ENCODE data around the gene CCDC159. TPM values are rescaled to one million over a fixed set of nuclear protein-coding genes. Genes with fewer than 3 reads are reported as not detected.
"Not testable (repeated sequence)": the region's sequence is repeated elsewhere in the genome, so short reads cannot be mapped to it uniquely, and the experiment has no call there.

CCDC159 gene
- total RNA-seq, 4 donors from 2014 or later: 1.2 to 46.2 (median 16.4) TPM

- intact Hi-C loops (cut with DNase I; ENCODE audit: low total_unique reads): no loop called here
- no peaks in the 10 kb centered on the region for H3K27me3 ChIP-seq
- no peak for DNase-seq
- TF ChIP-seq POLR2A (IDR thresholded peaks at IDR 0.05): no peak
- TF ChIP-seq, protein P1, sequence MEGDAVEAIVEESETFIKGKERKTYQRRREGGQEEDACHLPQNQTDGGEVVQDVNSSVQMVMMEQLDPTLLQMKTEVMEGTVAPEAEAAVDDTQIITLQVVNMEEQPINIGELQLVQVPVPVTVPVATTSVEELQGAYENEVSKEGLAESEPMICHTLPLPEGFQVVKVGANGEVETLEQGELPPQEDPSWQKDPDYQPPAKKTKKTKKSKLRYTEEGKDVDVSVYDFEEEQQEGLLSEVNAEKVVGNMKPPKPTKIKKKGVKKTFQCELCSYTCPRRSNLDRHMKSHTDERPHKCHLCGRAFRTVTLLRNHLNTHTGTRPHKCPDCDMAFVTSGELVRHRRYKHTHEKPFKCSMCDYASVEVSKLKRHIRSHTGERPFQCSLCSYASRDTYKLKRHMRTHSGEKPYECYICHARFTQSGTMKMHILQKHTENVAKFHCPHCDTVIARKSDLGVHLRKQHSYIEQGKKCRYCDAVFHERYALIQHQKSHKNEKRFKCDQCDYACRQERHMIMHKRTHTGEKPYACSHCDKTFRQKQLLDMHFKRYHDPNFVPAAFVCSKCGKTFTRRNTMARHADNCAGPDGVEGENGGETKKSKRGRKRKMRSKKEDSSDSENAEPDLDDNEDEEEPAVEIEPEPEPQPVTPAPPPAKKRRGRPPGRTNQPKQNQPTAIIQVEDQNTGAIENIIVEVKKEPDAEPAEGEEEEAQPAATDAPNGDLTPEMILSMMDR (IDR thresholded peaks at IDR 0.05): no peak
- no peaks in the 10 kb centered on the region for H3K9me3 ChIP-seq
- H3K27ac ChIP-seq: no peak overlapping the region
- no peaks in the 10 kb centered on the region for H3K4me1 ChIP-seq
- no peaks in the 10 kb centered on the region for H3K36me3 ChIP-seq
- H3K4me3 ChIP-seq: no peak overlapping the region
Observed at GRCh38 chr19:11337080-11337479, 9.2 kb upstream of the CCDC159 start.

- Histone ChIP-seq H3K4me3 (no peak overlapping the region), H3K9me3 (no peaks in the 10 kb centered on the region), H3K27ac (peak overlapping the region; percentile 83 to 88), H3K4me1 (no peaks in the 10 kb centered on the region), H3K36me3 (no peaks in the 10 kb centered on the region), H3K27me3 (no peaks in the 10 kb centered on the region)
- TF ChIP-seq, protein P1 (IDR thresholded peaks at IDR 0.05): no peak
- TF ChIP-seq POLR2A (IDR thresholded peaks at IDR 0.05): no peak
- DNase-seq: no peak
- intact Hi-C loops (cut with DNase I; ENCODE audit: low total_unique reads): no loop called here
Observed at GRCh38 chr19:11338121-11338520, 8.2 kb upstream of the CCDC159 start.

DNA sequence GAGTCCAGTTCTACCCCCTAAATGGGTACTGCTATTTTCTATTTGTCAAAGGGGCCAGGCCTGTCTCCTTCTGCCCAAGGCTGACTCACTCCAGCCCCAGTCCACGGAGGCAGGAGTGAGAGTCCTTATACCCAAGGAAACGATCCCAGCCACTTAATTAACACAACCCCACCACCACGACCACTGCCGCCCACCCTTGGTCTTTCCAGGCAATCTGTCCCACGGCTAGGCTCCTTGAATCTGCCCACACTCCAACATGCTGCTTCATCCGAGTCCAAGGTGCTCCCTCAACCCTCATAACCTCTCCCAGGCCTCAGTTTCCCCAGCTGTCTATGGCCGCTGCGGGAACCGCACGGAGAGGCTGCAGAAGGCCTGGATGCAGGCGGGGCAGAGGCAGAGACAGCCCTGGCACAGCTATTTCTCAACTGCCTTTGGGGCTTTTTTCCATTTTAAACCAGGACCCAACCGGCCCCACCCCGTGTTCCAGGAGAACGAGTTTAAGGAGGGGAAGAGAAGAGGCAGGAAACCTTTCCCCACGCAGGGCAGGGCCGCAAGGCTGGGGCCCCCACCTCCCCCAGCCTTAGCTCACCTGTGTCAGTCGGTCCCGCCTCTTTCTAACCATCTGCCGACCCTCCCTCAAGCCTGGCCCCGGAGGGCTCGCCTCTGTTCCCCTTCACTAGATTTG, 7.6 kb upstream of the CCDC159 start:
- intact Hi-C loops (cut with DNase I; ENCODE audit: low total_unique reads): no loop called here
- Histone ChIP-seq H3K9me3 (no peaks in the 10 kb centered on the region), H3K27ac (peak overlapping the region; percentile 83 to 88), H3K36me3 (no peaks in the 10 kb centered on the region), H3K4me3 (peak overlapping the region; percentile 71 to 84), H3K4me1 (no peaks in the 10 kb centered on the region), H3K27me3 (no peaks in the 10 kb centered on the region)
- no peak for TF ChIP-seq POLR2A (IDR thresholded peaks at IDR 0.05)
- TF ChIP-seq, protein P1 (IDR thresholded peaks at IDR 0.05): no peak
- DNase-seq: peak in 1 of 2 donors; percentile 37

DNA sequence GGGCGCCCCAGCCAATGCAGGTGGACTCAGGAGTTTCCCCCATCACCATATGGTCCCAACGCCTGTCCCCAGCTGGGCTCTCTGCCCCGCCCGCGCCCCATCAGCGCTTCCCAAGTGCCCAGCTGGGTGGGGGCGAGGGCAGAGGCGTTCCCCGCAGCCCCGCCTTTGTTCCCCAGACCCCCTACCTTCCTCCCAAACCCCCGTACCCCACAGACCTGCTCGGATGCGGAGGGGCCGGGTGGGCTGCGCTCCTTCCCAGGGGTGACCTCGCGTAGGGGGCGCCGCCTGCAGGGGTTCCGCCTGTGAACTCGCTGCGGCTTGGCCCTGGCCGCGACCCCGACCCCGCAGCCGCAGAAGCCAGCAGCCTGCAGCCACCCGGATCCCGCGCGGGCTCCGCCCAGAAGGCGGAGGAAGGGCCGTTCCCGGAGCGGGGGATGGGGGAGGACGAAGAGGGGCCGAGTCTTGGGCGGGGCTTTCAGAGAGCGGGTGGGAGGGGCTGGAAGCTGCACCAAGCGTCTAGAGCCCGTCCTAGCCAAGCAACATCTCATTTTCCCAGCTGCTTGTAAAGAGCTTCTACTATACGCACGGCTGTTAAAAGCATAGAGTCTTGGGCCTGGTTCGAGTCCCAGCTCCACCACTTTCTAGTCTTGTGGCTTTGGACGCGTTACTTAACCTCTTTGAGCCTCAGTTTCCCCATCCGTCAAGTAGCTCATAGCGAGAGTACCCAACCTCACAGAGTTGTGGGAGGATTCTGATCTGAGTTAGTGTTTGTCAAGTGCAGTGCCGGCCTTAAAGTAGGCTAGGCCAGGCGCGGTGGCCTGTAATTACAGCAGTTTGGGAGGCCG, 6.8 kb upstream of the CCDC159 start, which contains the start of gene RAB3D:
RAB3D (minus strand) TSS at position 404 of the 845 bp plus-strand sequence. CDS start 2,258 bp downstream, outside the sequence.
- DNase-seq: peak; percentile 94 to 95
- no peaks in the 10 kb centered on the region for H3K9me3 ChIP-seq
- no peaks in the 10 kb centered on the region for H3K36me3 ChIP-seq
- intact Hi-C loops (cut with DNase I; ENCODE audit: low total_unique reads): no loop called here
- peak; percentile 35 to 72 for TF ChIP-seq POLR2A (IDR thresholded peaks at IDR 0.05)
- TF ChIP-seq, protein P1 (IDR thresholded peaks at IDR 0.05): peak in 1 of 4 experiments; percentile 6
- H3K27me3 ChIP-seq: no peaks in the 10 kb centered on the region
- peak within 1 kb of the TSS; percentile 71 to 84 for H3K4me3 ChIP-seq
- H3K4me1 ChIP-seq: peaks cover 0 to 3% of the 10 kb centered on the region in 2 donors
- H3K27ac ChIP-seq: peak within 1 kb of the TSS; percentile 83 to 88

GRCh38 chr19:11340099-11340467, 6.2 kb upstream of the CCDC159 start:
- DNase-seq; H3K4me1 ChIP-seq; intact Hi-C loops (cut with DNase I; ENCODE audit: low total_unique reads); H3K27me3 ChIP-seq; H3K9me3 ChIP-seq; H3K36me3 ChIP-seq: not testable (repeated sequence)
- H3K27ac ChIP-seq: peak overlapping the region; percentile 83 to 88
- peak overlapping the region in 1 of 2 donors; percentile 84 for H3K4me3 ChIP-seq
